Measurements from ENCODE around the gene ZC3H10. TPM values are rescaled to one million over a fixed set of nuclear protein-coding genes. Genes with fewer than 3 reads are reported as not detected.

ZC3H10 gene
- total RNA-seq, 3 donors from 2014 or later: 5.0 to 11.8 (median 5.4) TPM

DNA sequence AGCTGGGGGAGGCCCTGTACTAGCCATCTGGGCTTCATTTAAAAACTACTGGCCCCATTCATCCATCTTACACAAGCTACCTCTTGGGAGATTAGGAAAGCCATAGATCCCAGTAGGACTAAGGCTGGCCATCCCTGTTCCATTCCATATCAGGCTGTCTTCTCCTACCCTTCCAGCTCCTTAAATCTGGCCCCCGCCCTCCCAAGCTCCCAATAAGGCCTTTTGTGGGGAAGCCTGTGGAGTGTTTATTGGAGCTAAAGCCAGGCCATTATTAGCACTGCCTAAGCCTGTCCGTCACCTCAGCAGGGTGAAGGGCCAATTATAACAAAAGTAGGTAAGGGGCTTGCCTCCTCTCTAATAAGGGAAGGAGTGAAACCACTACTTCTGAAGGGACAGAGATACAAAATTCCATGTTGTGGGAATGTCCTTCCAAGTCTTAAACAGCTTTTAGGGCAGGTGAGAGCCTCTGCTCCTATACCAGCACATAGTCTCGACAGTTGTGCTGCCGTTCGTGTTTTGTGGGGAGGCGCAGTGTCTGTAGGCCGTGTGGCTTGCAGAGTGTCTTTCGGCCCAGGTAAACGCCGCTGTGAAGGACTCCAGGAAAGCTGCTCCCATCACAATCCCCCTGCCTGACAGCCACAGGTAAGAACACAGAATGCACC, 43.8 kb downstream of the ZC3H10 start:
- intact Hi-C loops (cut with DNase I, micrococcal nuclease): no loop called here
- ATAC-seq: no peak
- peaks cover 5% of the 10 kb centered on the region for H3K36me3 ChIP-seq (ENCODE audit: low read depth)
- DNase-seq: no peak
- H3K9me3 ChIP-seq: no peaks in the 10 kb centered on the region
- H3K4me1 ChIP-seq (ENCODE audit: low read depth): peaks cover 25% of the 10 kb centered on the region
- H3K4me3 ChIP-seq: no peak overlapping the region
- TF ChIP-seq, protein P1, sequence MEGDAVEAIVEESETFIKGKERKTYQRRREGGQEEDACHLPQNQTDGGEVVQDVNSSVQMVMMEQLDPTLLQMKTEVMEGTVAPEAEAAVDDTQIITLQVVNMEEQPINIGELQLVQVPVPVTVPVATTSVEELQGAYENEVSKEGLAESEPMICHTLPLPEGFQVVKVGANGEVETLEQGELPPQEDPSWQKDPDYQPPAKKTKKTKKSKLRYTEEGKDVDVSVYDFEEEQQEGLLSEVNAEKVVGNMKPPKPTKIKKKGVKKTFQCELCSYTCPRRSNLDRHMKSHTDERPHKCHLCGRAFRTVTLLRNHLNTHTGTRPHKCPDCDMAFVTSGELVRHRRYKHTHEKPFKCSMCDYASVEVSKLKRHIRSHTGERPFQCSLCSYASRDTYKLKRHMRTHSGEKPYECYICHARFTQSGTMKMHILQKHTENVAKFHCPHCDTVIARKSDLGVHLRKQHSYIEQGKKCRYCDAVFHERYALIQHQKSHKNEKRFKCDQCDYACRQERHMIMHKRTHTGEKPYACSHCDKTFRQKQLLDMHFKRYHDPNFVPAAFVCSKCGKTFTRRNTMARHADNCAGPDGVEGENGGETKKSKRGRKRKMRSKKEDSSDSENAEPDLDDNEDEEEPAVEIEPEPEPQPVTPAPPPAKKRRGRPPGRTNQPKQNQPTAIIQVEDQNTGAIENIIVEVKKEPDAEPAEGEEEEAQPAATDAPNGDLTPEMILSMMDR (IDR thresholded peaks at IDR 0.05): no peak

DNA sequence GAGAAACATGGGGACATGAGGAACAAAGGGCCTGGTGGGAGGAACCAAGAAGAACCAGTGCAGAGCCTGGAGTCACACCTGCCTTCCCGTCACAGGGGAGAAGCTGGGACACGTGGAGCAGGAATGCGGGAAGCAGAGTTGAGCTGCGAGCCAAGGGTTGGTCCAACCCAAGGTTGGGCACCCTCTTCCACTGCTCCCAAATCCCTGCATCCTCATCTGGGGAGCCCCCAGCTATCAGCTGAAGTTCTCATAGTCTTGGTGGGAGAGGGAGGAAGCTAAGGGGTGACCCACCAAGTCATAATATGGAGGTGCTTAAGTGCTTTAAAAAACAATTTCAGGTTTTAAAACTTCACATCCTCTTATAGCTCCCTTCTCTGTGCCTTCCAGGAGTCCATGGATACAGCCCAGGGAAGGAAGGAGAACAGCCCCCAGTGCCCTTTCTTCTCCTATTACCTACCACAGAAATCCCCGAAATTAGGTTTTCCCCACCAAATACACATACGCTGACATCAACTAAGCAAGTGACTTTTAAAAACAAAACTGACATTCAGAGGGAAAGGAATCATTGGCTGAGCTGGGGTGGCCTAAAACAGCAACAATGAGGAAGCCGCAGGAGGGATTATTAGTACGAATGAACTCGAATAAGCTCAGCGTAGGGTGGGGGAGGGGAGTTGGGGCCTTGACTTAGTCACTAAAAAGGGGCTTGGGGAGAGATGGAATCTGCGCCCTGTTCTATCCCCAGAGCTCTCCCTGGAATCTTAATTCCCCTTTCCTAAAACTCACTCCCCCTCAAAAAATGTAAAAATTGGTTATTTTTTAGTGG, 44.6 kb downstream of the ZC3H10 start:
- TF ChIP-seq, protein P1 (IDR thresholded peaks at IDR 0.05): no peak
- Histone ChIP-seq H3K9me3 (no peaks in the 10 kb centered on the region), H3K4me3 (no peak overlapping the region), H3K36me3 (ENCODE audit: low read depth) (peaks cover 5% of the 10 kb centered on the region), H3K4me1 (ENCODE audit: low read depth) (peaks cover 23% of the 10 kb centered on the region)
- ATAC-seq: no peak
- no peak for DNase-seq
- intact Hi-C loops (cut with DNase I, micrococcal nuclease): no loop called here

DNA sequence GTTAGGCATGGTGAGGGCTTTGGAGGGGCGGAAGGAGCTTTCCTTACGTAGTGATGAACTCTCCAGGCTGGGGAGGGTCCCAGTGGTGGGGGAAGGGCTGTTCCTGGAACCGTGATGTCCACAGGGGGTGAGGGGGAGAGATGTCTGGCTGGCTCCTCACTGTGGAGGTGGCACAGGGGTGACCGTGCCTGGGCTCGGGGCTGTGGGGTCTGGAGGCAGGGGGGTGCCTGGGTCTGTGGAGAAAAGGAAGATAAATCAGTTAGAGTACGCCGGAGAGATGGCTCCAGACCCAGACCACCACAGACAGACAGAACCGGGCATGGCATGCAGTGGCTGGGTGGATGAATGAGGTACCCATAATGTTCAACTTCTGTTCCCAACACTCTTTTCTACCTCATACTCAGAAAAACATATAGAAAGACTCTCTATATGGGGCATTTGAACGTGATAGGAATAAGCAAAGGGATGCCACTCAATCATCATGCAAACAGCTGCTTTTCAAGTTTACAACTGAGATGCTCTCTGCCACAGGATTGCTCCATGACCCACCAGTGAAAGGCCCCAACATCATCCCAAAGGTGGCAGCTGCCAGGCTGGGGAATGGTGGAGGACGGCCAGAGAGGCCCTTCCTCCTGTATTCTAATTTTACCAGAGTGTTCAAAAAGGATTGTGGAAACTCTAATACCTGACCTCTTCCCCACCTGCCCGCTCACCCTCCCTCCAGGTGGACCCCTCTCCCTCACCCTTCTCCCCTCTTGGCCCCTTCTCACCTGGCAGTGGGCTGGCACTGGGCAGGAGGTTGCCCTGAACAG, 45.7 kb downstream of the ZC3H10 start:
- Histone ChIP-seq H3K36me3 (ENCODE audit: low read depth) (peaks cover 5% of the 10 kb centered on the region), H3K9me3 (no peaks in the 10 kb centered on the region), H3K4me1 (ENCODE audit: low read depth) (peaks cover 23% of the 10 kb centered on the region), H3K4me3 (no peak overlapping the region)
- intact Hi-C loops (cut with DNase I, micrococcal nuclease): no loop called here
- ATAC-seq (no peak), DNase-seq (no peak)
- TF ChIP-seq, protein P1 (IDR thresholded peaks at IDR 0.05): no peak

DNA sequence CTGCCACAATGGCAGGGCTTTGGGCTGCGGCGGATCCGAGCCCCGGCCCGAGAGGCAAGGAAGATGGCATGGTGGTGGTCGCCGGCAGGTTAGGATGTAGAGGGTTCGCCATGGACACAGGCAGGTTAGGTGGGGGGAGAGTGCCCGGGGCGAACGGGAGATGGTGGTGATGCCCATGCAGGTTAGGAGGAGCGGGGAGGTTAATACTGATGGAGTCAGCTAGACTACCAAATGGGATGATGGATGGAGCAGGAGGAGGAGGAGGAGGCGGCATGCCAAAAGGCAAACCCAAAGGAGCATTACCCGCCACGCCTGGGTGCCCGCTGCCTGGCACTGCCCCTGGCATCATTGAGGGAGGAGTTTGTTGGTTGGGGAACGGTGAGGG, 46.3 kb downstream of the ZC3H10 start:
- no peaks in the 10 kb centered on the region for H3K9me3 ChIP-seq
- ATAC-seq: no peak
- DNase-seq: no peak
- intact Hi-C loops (cut with DNase I, micrococcal nuclease): no loop called here
- peaks cover 9% of the 10 kb centered on the region for H3K36me3 ChIP-seq (ENCODE audit: low read depth)
- peaks cover 22% of the 10 kb centered on the region for H3K4me1 ChIP-seq (ENCODE audit: low read depth)
- no peak overlapping the region for H3K4me3 ChIP-seq
- TF ChIP-seq, protein P1 (IDR thresholded peaks at IDR 0.05): no peak

DNA sequence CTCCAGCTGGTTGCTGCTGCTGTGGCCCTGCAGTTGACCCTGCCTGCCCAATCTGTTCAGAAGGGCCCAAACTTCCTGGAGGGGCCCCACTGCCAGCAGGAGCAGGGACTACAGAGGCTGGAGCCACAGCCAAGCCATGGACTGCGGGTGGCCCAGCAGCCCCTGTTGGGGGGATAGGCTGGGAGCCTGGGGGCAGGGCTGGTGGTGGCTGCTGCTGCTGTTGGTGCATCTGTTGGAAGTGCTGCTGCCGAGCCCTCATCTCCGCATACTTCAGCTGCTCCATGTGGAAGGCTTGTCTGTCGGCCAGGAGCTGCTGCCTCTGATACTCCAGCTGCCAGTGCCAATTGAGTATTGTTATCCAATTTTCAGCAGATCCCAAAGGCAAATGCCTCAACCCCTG, 47.3 kb downstream of the ZC3H10 start:
- ATAC-seq (peak; percentile 2), DNase-seq (no peak)
- intact Hi-C loops (cut with DNase I, micrococcal nuclease): no loop called here
- Histone ChIP-seq H3K9me3 (no peaks in the 10 kb centered on the region), H3K36me3 (ENCODE audit: low read depth) (peaks cover 13% of the 10 kb centered on the region), H3K4me3 (no peak overlapping the region), H3K4me1 (ENCODE audit: low read depth) (peaks cover 11% of the 10 kb centered on the region)
- TF ChIP-seq, protein P1 (IDR thresholded peaks at IDR 0.05): no peak

Measured in mucosa of descending colon (tissue), 3 donors.